Measurements from ENCODE around the gene ACY1.

Gene ACY1

DNA sequence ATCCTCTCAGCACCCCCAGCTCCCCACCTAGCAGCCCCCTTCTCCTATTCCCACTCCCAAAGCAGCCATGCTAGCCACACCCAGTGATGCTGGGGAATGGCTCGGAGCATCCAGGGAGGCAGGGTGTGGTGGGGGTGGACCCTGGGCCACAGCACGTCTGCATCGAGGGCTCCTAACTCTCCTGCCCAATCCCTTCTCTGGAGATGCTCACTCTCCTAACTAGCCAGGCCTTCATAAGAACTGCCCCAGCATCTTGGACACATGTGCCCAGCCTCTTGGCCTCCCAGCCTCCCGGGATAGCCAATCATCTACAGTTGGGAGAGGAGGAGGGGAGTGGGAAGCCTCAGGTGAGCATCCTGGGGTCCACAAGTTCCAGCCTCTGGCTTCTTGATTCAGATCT, 18.8 kb upstream of the ACY1 start (continued):
- TF ChIP-seq ZNF274 (IDR thresholded peaks at IDR 0.05; ENCODE audit: low read length), result no peak
- TF ChIP-seq ZNF274 (tag by site-specific recombination; IDR thresholded peaks at IDR 0.05; ENCODE audit: borderline replicate concordance), result no peak

DNA sequence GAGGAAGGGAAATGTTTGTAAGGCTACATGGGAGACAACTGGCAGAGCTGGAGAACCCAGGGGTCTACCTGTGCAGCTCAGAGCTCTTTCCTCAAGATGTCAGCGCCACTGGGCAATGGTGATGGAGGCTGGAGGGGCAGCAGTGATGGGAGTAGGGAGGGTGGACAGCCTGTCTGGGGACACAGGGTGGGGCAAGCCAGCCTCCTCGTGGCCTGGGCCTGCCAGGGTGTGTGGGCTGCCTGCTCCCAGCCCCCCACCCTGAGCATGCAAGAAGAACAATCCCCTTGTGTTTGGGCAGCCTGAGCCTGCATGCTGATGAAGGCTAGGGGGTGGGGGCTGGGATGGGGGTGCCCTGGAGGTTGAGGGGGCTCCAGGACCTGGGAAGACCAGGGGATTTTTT, 17.3 kb upstream of the ACY1 start:
- CTCF ChIA-PET, result interaction anchor here (0.6 to 0.7 kb wide), 2 partner anchors 22 to 216 kb away, joined by 3 to 4 read pairs; no protein-coding TSS in a partner anchor
- POLR2A ChIA-PET, result interaction anchor here (1.6 kb wide), 1 partner anchor 17 kb away, joined by 6 read pairs; no protein-coding TSS in a partner anchor
- Histone ChIP-seq H3K4me1 (ENCODE audit: control insufficient read depth, insufficient read depth, low read length) (0 out of 2 replicates have a peak, but pooled peaks cover 2% of the 10 kb centered on the region), H3K9me3 (ENCODE audit: control insufficient read depth, insufficient read depth, low read depth, low read length) (no peaks in the 10 kb centered on the region), H3K4me3 (ENCODE audit: low read depth, low read length) (no peak overlapping the region), H3K27ac (ENCODE audit: extremely low read depth, low read depth, low read length) (no peak overlapping the region), H3K36me3 (ENCODE audit: control insufficient read depth in 2 of 2, insufficient read depth in 1 of 2, low read length in 2 of 2) (peaks cover 0 to 2% of the 10 kb centered on the region in 2 experiments; a peak in 1 of 3 replicates)
- TF ChIP-seq ZNF416 (tag by site-specific recombination; IDR thresholded peaks at IDR 0.05) (no peak), BCL11A (tag by site-specific recombination; IDR thresholded peaks at IDR 0.05; ENCODE audit: low read depth) (no peak)
- TF ChIP-seq, protein P1, sequence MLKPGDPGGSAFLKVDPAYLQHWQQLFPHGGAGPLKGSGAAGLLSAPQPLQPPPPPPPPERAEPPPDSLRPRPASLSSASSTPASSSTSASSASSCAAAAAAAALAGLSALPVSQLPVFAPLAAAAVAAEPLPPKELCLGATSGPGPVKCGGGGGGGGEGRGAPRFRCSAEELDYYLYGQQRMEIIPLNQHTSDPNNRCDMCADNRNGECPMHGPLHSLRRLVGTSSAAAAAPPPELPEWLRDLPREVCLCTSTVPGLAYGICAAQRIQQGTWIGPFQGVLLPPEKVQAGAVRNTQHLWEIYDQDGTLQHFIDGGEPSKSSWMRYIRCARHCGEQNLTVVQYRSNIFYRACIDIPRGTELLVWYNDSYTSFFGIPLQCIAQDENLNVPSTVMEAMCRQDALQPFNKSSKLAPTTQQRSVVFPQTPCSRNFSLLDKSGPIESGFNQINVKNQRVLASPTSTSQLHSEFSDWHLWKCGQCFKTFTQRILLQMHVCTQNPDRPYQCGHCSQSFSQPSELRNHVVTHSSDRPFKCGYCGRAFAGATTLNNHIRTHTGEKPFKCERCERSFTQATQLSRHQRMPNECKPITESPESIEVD (tag by site-specific recombination; IDR thresholded peaks at IDR 0.05), result no peak

DNA sequence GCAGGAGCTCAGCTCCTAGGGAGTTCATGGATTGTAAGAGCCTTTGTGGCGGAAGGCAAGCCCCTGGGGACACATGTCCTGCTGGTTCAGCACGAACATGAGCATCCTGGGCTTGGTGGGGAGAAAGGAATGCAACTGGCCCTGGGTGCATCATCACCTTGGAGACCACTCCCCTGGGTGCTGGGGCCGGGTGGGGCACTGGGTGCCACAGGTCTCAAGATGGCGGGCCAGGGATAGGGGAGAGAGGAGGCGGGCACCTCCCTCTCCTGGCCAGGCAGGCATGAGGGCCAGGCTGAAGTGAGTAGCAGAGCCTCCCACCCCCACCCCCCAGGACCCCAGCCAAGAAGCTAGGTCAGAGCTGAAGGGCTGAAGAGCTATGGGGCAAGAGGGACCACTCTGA, 16.8 kb upstream of the ACY1 start:
- POLR2A ChIA-PET, result interaction anchor here (1.6 kb wide), 1 partner anchor 16 kb away, joined by 6 read pairs; no protein-coding TSS in a partner anchor
- CTCF ChIA-PET, result interaction anchor here (1.0 kb wide), 1 partner anchor 24 kb away, joined by 3 read pairs; no protein-coding TSS in a partner anchor
- TF ChIP-seq ZNF266 (tag by site-specific recombination; IDR thresholded peaks at IDR 0.05; ENCODE audit: low read depth) (no peak), GLIS2 (tag by site-specific recombination; IDR thresholded peaks at IDR 0.05) (0 out of 2 replicates have a peak, but pooled peaks have one; percentile 1), ZNF48 (tag by site-specific recombination; IDR thresholded peaks at IDR 0.05) (no peak), ZNF585B (tag by site-specific recombination; IDR thresholded peaks at IDR 0.05) (no peak)

DNA sequence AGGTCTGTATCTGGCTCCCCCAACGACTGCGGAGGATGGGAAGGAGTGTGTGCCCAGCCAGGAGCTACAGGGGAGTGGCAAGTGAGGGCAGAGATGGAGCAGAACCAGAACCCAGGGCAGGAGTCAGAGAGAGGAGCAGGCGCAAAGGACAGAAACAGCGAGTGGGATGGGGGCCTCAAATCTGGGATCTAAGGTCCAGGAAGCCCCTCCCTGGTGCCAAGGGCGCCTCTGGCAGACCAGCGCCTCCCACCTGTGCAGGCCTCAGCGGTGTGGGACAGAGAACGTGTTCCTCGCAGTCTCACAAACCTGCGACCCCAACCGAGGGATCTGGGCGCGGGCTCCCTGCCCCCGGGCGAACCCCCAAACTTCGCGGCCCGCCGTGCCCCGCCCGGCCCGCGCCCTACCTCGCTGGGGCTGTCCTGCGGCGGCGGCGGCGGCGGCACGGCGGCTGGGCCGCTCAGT, 16.4 kb upstream of the ACY1 start:
- Histone ChIP-seq H3K4me1 (ENCODE audit: control insufficient read depth, insufficient read depth, low read length) (0 out of 2 replicates have a peak, but pooled peaks cover 2% of the 10 kb centered on the region), H3K27ac (ENCODE audit: extremely low read depth, low read depth, low read length) (peak overlapping the region; percentile 31; the same call in 1 of the 2 replicates), H3K4me3 (ENCODE audit: low read depth, low read length) (peak overlapping the region; percentile 56), H3K36me3 (ENCODE audit: control insufficient read depth in 2 of 2, insufficient read depth in 1 of 2, low read length in 2 of 2) (peaks cover 0 to 7% of the 10 kb centered on the region in 2 experiments; a peak in 1 of 3 replicates), H3K9me3 (ENCODE audit: control insufficient read depth, insufficient read depth, low read depth, low read length) (no peaks in the 10 kb centered on the region)
- ChIA-PET CTCF (interaction anchor here (1.0 kb wide), 1 partner anchor 24 kb away, joined by 3 read pairs; no protein-coding TSS in a partner anchor), POLR2A (interaction anchor here (0.6 to 1.8 kb wide), 3 partner anchors 16 to 592 kb away, joined by 3 to 8 read pairs (median 4); partner anchors contain the start of genes ACY1 and RPL29)
- TF ChIP-seq ZNF2 (tag by site-specific recombination; IDR thresholded peaks at IDR 0.05) (no peak), ZNF792 (tag by site-specific recombination; IDR thresholded peaks at IDR 0.05) (no peak), REPIN1 (tag by site-specific recombination; IDR thresholded peaks at IDR 0.05; ENCODE audit: low read depth) (no peak), ZNF621 (tag by site-specific recombination; IDR thresholded peaks at IDR 0.05) (no peak), ZNF335 (tag by site-specific recombination; conservative IDR thresholded peaks at IDR 0.05) (peak; percentile 74), ZNF561 (tag by site-specific recombination; IDR thresholded peaks at IDR 0.05; ENCODE audit: borderline replicate concordance) (no peak), SP7 (tag by site-specific recombination; IDR thresholded peaks at IDR 0.05) (no peak), ZNF16 (tag by site-specific recombination; IDR thresholded peaks at IDR 0.05; ENCODE audit: low read depth) (no peak)
- TF ChIP-seq, protein P2, sequence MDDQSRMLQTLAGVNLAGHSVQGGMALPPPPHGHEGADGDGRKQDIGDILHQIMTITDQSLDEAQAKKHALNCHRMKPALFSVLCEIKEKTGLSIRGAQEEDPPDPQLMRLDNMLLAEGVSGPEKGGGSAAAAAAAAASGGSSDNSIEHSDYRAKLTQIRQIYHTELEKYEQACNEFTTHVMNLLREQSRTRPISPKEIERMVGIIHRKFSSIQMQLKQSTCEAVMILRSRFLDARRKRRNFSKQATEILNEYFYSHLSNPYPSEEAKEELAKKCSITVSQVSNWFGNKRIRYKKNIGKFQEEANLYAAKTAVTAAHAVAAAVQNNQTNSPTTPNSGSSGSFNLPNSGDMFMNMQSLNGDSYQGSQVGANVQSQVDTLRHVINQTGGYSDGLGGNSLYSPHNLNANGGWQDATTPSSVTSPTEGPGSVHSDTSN (CRISPR knock-in tag; IDR thresholded peaks at IDR 0.05), result no peak
- TF ChIP-seq, protein P3, sequence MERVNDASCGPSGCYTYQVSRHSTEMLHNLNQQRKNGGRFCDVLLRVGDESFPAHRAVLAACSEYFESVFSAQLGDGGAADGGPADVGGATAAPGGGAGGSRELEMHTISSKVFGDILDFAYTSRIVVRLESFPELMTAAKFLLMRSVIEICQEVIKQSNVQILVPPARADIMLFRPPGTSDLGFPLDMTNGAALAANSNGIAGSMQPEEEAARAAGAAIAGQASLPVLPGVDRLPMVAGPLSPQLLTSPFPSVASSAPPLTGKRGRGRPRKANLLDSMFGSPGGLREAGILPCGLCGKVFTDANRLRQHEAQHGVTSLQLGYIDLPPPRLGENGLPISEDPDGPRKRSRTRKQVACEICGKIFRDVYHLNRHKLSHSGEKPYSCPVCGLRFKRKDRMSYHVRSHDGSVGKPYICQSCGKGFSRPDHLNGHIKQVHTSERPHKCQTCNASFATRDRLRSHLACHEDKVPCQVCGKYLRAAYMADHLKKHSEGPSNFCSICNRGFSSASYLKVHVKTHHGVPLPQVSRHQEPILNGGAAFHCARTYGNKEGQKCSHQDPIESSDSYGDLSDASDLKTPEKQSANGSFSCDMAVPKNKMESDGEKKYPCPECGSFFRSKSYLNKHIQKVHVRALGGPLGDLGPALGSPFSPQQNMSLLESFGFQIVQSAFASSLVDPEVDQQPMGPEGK (tag by site-specific recombination; IDR thresholded peaks at IDR 0.05), result 0 out of 2 replicates have a peak, but pooled peaks have one; percentile 23
- TF ChIP-seq, protein P4, sequence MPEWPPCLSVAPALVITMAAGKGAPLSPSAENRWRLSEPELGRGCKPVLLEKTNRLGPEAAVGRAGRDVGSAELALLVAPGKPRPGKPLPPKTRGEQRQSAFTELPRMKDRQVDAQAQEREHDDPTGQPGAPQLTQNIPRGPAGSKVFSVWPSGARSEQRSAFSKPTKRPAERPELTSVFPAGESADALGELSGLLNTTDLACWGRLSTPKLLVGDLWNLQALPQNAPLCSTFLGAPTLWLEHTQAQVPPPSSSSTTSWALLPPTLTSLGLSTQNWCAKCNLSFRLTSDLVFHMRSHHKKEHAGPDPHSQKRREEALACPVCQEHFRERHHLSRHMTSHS (tag by site-specific recombination; IDR thresholded peaks at IDR 0.05), result no peak

More for the DNA sequence above, 16.8 kb upstream of the ACY1 start:
- Histone ChIP-seq H3K4me1 (ENCODE audit: control insufficient read depth, insufficient read depth, low read length) (0 out of 2 replicates have a peak, but pooled peaks cover 2% of the 10 kb centered on the region), H3K36me3 (ENCODE audit: control insufficient read depth in 2 of 2, insufficient read depth in 1 of 2, low read length in 2 of 2) (peaks cover 0 to 6% of the 10 kb centered on the region in 2 experiments; a peak in 1 of 3 replicates), H3K9me3 (ENCODE audit: control insufficient read depth, insufficient read depth, low read depth, low read length) (no peaks in the 10 kb centered on the region), H3K4me3 (ENCODE audit: low read depth, low read length) (peak overlapping the region; percentile 56), H3K27ac (ENCODE audit: extremely low read depth, low read depth, low read length) (no peak overlapping the region; the same call in 1 of the 2 replicates)

All from HEK293 (cell line).